ENCODE results near the gene SECISBP2L.
"Not testable (repeated sequence)": the region's sequence is repeated elsewhere in the genome, so short reads cannot be mapped to it uniquely, and the experiment has no call there.

The SECISBP2L gene

DNA sequence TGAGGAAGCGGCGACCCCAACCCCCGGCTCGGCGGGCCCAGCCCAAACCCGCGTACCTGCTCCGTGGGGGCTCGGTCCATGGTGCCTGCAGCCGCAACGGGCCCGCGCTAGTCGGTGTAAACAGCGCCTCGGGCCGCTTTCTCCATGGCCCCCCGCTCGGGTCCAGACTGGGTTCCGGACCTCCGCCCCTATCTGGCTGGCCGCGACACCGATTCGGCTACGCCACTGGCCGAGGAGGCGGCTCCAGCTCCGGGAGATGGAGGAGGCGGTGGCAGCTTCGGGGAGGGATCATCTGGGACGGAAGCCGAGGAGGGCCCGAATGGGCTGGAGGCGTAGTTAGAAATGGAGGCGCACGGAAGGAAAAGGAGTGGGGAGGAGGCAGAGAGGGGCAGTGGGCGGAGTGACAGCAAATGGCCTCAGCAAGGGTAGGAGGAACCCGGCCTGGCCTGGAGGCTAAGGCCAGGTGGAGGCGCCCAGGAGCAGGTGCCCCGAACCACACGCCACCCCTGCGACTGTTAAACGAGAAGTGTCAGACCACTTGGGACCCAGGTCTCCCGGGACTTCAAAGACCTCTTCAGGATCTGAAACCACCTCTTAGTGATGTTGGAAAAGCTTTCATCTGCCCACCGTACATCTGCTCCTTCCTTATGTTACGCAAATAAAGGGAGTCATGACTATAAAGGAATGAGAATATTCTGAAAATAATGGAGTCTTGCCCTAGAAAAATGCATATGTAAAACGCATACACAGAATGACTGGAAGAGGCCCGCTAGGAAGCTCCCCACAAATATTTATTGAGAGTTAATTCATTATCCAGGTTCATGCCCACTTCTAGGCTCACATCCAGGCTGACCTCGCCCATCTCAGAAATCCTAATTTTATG lies at the start of gene SECISBP2L:
Gene SECISBP2L (minus strand): TSS at position 227 of the 883 bp plus-strand sequence. CDS start 147 bp downstream, at position 80.
- peak; percentile 73 to 79 (median 76) for DNase-seq

- no peak for DNase-seq
Measured at GRCh38 chr15:49094923-49095322, 48.7 kb upstream of the SECISBP2L start.

- DNase-seq, result no peak
Measured at GRCh38 chr15:49093252-49094105, 47.2 kb upstream of the SECISBP2L start.

DNA sequence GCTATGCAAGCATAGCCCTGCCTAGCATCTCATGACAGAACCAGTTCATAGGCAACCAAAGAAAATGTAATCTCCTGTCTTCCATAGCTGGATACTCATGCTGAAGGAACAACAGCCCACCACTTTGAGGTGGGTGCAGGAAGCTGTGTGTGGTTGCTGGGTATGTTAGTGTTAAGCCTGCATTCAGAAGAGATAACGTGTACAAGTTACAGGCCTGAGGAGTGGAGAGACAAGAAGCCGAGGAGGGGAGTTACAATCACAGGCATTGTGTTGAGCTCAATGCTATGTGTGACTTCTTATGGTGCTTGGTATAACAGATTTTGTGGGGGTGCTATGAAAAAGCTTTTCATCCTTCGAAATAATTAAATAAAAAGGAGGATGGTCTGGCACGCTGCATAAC lies 42.8 kb upstream of the SECISBP2L start:
- DNase-seq, result no peak

DNA sequence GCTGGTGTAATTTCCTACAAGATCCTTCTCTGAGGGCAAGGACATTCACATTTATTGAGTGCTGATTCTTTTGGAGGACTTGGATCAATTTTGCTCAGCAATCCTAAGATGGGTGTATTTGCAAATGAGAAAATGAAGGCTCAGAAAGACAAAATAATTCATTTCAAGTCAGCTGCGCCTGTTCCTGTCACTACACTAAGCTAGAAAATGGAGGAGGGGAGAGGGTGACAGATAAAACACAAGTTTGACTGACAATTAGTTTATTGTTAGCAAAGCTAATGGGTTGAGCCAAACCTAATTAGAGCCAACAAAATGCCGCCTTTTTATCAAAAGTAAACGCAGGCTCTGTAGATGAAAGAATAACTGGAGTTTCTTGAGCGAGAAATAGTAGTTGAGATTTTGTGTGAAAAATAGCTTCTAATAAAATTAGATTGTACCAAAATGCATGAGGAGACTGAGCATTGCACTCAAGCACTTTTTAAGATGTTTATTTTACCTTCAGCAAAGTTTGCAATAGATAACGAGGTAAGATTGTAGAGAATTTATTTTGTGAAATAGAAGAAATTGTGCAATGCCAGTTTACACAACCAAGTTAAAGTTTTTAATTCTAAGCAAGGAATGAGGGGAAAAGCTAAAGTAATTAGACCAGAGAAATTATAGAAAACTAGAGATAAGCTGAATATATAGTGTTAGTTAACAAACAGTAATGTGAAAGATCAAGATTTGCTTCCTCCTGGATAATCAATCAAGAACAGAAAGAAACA lies 39.6 kb upstream of the SECISBP2L start:
- DNase-seq, result no peak

DNA sequence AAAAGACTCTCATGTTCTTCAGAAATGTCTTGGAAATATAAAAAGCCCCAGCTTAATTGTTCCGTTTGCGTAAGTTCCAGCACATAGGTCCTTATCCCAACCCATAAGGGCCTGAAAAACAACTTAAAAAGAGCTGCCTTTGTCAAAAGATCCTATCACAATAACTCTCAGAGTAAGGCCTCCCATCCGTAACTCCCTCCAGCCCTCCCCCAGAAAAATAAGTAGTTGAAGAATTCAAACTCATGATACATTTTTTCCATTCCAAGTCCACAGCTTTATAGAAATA lies 38.0 kb upstream of the SECISBP2L start:
- DNase-seq, result no peak

DNA sequence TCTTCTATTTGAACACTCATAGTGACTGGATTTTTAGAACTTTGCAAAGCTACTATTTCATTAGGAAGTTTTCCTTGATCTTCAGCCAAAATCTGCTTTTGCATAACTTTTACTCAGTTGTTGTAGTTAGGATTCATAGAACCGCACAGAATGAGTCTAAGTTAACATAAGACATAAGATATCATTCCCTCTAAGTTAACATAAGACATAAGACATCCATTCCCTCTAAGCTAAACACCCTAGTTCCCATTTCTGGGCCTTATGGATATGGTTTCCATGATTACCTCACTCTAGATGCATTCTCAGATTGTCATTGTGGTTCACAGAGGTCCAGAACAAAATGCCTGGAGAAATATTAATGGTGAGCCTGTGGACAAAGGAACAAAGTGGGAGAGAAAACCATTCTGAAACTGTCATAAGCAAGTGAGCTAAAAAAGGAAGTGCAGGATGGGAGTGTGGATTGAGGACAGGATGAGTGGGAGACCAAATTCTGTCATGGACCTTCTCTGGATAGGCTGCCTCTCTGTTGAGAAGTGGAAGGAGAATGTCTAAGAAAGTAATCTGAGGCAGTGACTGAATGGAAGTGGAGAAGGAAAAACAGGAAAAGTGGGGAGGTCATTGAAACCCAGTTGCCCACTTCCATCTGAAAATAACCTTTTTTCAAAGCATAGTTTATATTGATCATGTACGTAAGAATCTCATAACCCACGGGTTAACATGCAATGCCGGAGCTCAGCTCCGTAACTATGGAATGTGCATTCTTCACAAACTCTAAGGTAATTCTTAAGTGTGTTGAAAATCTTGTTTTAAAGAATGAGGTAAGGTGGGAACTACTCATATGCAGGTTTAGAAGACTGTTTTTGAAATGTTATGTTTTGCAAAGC lies 37.4 kb upstream of the SECISBP2L start:
- no peak for DNase-seq

GRCh38 chr15:49082960-49083359 lies 36.7 kb upstream of the SECISBP2L start:
- DNase-seq, result no peak

DNA sequence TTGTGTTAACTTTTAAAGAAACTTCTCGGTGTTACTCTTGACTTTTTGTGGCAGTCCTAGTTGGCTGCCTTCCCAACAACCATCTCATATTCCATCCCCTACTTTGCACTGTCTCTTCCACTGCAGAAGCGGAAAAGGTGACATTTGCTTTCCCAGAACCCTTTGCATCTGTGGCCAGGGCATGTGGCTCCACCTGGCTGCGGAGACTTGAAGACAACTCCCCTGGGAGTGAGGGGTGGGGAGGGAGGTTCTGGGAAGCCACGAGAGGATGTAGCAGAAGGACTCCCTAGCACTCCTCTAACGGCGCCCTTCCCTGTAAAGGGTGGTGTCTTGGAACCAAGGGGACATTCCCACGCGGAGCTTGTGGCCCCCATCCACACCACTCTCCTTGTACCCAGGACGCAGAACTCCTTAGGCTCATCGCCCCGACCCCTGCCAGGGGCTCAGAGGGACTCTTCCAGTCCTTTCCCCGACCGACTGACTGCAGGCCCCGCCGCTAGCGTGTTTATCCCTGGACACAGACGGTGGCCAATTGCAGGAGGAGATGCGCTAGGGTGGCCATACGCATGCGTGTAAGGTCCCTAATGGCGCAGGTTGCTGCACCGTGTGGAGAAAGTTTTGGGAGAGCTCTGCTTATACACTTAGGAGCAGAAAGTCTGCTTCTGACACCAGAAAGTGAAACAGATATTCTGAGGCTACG lies 33.2 kb upstream of the SECISBP2L start:
- DNase-seq, result no peak

DNA sequence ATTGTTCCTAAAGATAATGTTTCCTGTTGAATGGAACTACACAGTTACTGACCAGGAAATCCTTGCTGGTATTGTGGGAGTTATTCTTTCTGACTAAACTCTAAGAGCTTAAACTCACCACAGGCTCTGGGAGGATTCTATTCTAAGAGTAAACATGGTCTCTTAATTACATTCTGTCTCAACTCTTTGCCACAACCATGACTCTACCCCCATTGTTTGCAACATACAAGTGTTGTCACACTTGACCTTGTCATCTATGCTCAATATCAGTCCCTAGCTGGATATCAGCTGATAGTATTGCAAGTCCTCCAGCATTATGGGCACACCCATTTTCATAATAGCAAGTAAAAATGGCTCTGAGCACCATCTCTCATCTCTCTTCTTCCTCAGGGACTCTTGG lies 29.6 kb upstream of the SECISBP2L start:
- DNase-seq, result no peak

DNA sequence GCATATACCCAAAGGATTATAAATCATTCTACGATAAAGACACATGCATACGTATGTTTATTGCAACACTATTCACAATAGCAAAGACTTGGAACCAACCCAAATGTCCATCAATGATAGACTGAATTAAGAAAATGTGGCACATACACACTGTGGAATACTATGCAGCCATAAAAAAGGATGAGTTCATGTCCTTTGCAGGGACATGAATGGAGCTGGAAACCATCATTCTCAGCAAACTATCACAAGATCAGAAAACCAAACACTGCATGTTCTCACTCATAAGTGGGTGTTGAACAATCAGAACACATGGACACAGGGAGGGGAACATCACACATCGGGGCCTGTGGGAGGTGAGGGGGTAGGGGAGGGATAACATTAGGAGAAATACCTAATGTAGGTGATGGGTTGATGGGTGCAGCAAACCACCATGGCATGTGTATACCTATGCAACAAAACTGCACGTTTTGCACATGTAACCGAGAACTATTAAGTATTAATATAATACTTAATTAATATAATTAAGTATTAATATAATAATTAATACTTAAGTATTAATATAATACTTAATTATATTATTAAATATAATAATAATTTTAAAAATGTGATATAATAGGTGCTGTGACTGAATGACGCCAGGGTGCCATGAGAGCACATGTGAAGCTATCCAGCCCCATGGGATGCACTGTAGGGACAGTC lies 28.5 kb upstream of the SECISBP2L start:
- not testable (repeated sequence) for DNase-seq

- DNase-seq, result no peak
Measured at GRCh38 chr15:49066372-49066771, 20.1 kb upstream of the SECISBP2L start.

DNA sequence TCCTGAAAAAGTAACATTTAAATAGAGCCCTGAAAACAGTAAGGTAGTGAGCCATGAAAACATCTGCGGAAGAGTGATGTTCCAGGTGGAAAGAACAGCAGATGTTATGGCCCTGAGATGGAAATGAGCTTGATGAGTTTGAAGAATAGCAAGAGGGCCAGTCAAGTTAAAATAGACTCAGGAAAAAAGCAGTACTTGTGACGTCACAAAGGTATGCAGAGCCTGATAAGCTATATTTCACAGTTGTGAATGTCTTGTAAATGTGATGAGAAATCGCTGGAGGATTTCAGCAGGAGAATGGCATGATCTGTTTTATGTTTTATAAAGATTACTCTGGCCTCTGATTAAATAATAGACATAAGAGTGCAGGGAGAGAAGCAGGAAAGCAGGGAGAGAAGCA lies 18.6 kb upstream of the SECISBP2L start:
- no peak for DNase-seq

DNA sequence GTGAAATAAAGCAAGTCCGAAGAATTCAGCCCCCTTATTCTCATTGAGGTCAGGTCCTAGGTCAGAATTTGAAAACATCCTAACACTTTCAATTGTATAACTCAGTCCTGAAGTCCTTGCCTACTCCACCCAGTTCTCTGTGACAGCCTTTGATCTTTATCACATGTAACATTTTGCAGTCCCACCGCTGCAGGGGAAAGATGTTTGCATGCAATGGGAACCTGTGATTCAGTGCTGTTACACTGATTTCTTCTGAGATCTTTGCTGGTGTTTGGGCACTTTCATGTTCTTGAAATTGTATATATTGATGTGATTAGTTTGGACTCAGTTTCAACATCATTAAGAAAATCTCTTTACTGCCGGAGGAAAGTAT lies 18.0 kb upstream of the SECISBP2L start:
- DNase-seq, result no peak

GRCh38 chr15:49063402-49064280 lies 17.4 kb upstream of the SECISBP2L start:
- DNase-seq, result no peak

GRCh38 chr15:49062900-49063299 lies 16.7 kb upstream of the SECISBP2L start:
- no peak for DNase-seq

DNA sequence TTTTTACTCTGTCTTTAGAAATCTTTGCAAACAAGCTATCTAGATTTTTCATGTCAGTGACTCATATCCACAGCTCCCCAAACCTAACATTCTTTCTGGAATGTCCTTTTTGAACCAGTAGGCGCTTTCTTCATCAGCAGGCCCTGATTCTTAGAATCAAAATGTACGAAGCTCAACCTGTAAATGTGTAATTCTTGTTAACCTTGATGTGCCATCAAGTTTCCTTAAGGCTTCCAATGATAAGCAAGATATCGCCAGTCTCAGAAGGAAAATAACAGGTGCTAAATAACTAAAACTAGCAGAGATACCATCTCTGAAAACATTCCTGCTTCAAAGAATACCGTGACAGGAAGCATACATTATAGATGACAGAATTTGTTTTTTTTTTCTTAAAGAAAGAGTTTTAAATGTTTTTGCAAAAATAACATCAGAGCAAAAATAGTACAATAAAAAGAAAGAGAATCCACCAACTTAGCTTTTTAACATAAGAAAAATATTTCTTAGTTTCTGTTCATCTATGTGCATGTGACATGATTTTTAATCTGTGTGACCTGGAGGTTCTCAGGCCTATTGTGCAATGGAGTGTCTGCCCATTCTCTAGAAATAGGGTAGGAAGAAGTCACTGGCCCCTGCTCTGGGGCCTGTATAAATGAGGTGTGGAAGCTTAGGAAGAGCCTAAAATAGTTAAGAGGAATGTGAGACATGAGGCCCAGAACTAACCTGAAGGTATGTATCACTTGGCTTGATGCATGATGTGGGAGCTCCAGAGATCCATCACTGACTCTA lies 14.7 kb upstream of the SECISBP2L start:
- DNase-seq, result no peak

DNA sequence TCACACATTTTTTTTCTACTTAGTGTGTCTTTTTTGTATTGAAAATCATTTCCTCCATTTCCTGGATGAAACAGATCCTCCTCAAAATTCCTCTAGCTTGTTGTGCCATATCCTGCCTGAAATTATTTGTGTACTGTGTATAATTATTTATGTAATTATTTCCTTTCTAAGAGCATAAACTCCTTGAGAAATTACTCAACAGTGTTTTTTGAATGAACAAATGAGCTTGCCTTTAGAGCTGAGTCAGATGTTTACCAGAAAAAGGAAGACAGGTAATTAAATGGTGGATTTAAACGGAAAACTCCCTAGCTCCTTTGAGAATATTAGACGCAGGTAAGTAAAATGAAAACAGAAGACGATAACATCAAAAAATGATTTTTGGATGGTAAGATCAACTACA lies 13.2 kb upstream of the SECISBP2L start:
- DNase-seq, result no peak

DNA sequence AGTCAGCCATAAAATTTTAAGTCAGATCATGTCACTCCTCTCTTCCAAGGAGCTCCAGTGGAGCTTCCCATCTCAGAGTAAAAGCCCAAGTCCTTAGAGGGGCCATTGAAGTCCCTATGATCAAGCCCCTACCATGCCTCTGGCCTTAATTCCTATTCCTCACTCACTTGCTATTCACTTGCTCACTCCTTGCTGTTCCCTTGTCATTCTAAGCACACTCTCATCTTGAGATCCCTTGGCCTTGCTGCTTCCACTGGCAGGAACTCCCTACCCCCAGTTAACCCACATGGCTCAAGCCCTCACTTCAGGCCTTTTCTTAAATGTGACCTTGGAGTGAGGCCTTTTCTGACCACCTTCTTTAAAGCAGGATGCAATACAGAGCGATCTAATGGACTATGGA lies 12.3 kb upstream of the SECISBP2L start:
- no peak for DNase-seq
